Right lobe of liver (tissue), 6 donors: Measurements from ENCODE around the gene CD22. TPM values are rescaled to one million over a fixed set of nuclear protein-coding genes. Genes with fewer than 3 reads are reported as not detected.

Experiments
- ATAC-seq, 4 donors: fragments of 200-7000 bp; cut with Tn5 transposase; one replicate each; pipeline ENCODE4 v1.9.1; 2020; ENCODE audit warnings: mild to moderate bottlenecking in 4 of 4, moderate library complexity in 4 of 4
- DNase-seq, 3 donors: peaks; one replicate each; pipeline ENCODE4 v3.0.0-alpha.2; 2020
- H3K27ac ChIP-seq, 3 donors: fragments of 200-600 bp; one replicate each; pipeline ENCODE4 v1.8.0; 2022
- H3K27me3 ChIP-seq, 2 donors: fragments of 200-600 bp; one replicate each; pipeline ENCODE4 v1.8.0; 2022
- H3K36me3 ChIP-seq, 4 donors: fragments of 200-600 bp; sonication (generic) in 1 of 4; one replicate each; pipeline versions ENCODE4 v1.5.1 to v1.8.0; 2017 to 2022; ENCODE audit warnings: control low read depth in 1 of 4
- H3K4me1 ChIP-seq, 4 donors: fragments of 200-600 bp; sonication (generic) in 1 of 4; one replicate each; pipeline versions ENCODE4 v1.5.1 to v1.8.0; 2017 to 2022; ENCODE audit warnings: control low read depth in 1 of 4
- H3K4me3 ChIP-seq, 3 donors: fragments of 200-600 bp; one replicate each; pipeline ENCODE4 v1.8.0; 2022
- H3K9me3 ChIP-seq, 4 donors: fragments of 200-600 bp; sonication (generic) in 1 of 4; one replicate each; pipeline versions ENCODE4 v1.5.1 to v1.8.0; 2017 to 2022; ENCODE audit warnings: control low read depth in 1 of 4
- CTCF ChIP-seq, 4 donors: fragments of 200-600 bp in 3 of 4; fragments of 450-650 bp in 1 of 4; IDR thresholded peaks; one replicate each; pipeline versions ENCODE4 v1.5.1 to v1.8.0; 2016 to 2022; ENCODE audit warnings: antibody characterized with exemption in 4 of 4, mild to moderate bottlenecking in 2 of 4
- POLR2A ChIP-seq: fragments of 450-650 bp; IDR thresholded peaks from one replicate; pipeline ENCODE4 v1.6.1; 2017; ENCODE audit warnings: antibody characterized with exemption, mild to moderate bottlenecking
- WGBS: methylation state at CpG from one replicate; pipeline ENCODE4 v1.1.6; 2018; ENCODE audit warnings: low coverage, low lambda C conversion rate; ENCODE audit not compliant: insufficient coverage; ENCODE audit errors: missing lambda C conversion rate; 5-methylcytosine and 5-hydroxymethylcytosine counted together
- intact Hi-C, 2 donors: fragments of 100-400 bp; cut with DNase I; formaldehyde crosslinking; loops; one replicate each; pipeline versions ENCODE4 v1.11.2 to v1.14.1; 2022
- total RNA-seq, 6 experiments: library from RNA; depleted of rRNA in 2 of 6; stranded (reverse); fragments of >200 nt in 2 of 6; fragmentation: NEBNext Ultra II Directional in 3 of 6; extraction: Animal tissue kit (Norgen Biotek cat#: 25700) in 3 of 6; gene quantifications; one replicate each; pipeline versions ENCODE4 v1.1.0 to v1.2.4, GENCODE V29; 2016 to 2023
- donor health status: DM: no; HTN: yes; CAD: no.
- donor health status: DM: no; HTN: no; CAD: no.
- donor health status: DM: no; HTN: no; CAD: no.
- donor health status: DM: no; HTN: yes; CAD: no.
- donor health status: DM: no; HTN: yes; CAD: no.

The CD22 gene
- total RNA-seq, 6 experiments from 2014 or later, result 0.39 to 1.3 (median 0.96) TPM

- peak; percentile 64 to 80 (median 75) for DNase-seq
Measured at GRCh38 chr19:35352448-35353304, 23.7 kb downstream of the CD22 start.

GRCh38 chr19:35353635-35354034, 24.6 kb downstream of the CD22 start:
- Histone ChIP-seq H3K36me3 (no peaks in the 10 kb centered on the region), H3K9me3 (no peaks in the 10 kb centered on the region), H3K4me3 (no peak overlapping the region), H3K27ac (no peak overlapping the region), H3K27me3 (no peaks in the 10 kb centered on the region), H3K4me1 (no peaks in the 10 kb centered on the region)
- intact Hi-C loops, result loop anchor here (2.0 to 10.0 kb wide), 2 partner anchors 115 to 141 kb away; partner anchors contain the start of gene KRTDAP (in 1 of the 2)
- ATAC-seq, result no peak
- 68% methylated on average over 9 of the region's 9 CpGs for WGBS
- TF ChIP-seq CTCF (IDR thresholded peaks at IDR 0.05), result no peak
- TF ChIP-seq POLR2A, result no peak
- DNase-seq, result peak in 2 of 3 donors; percentile 6 to 19

More at GRCh38 chr19:35352448-35353304, 23.7 kb downstream of the CD22 start:
- Histone ChIP-seq H3K4me3 (no peak overlapping the region), H3K36me3 (no peaks in the 10 kb centered on the region), H3K4me1 (no peaks in the 10 kb centered on the region), H3K27ac (no peak overlapping the region), H3K27me3 (no peaks in the 10 kb centered on the region), H3K9me3 (no peaks in the 10 kb centered on the region)
- TF ChIP-seq POLR2A (no peak), CTCF (IDR thresholded peaks at IDR 0.05) (peak; percentile 75 to 93 (median 81))
- intact Hi-C loops, result loop anchor here (2.0 to 10.0 kb wide), 2 partner anchors 116 to 142 kb away; partner anchors contain the start of gene KRTDAP (in 1 of the 2)
- ATAC-seq, result peak; percentile 88 to 94 (median 92)
- WGBS, result 4% methylated on average over 15 of the region's 32 CpGs

DNA sequence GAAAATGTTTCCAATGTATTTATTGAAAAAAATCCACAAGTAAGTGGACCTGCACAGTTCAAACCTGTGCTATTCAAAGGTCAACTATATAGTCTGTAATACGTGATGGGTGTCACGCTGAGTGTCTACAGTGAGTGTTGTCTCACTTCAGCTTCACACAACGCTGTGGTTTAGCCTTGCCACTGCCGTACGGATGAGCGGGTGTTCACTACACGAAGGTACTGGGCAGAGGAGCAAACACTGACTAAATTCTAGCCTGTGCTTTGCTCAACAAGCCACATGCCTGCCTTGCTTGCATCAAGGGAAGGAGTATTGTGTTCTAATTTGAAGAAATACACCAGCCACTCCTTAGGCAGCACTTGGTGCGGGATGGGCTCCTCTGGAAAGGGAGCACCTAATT, 25.9 kb downstream of the CD22 start:
- 61% methylated on average over 7 of the region's 8 CpGs for WGBS
- TF ChIP-seq CTCF (IDR thresholded peaks at IDR 0.05) (no peak), POLR2A (no peak)
- H3K9me3 ChIP-seq, result no peaks in the 10 kb centered on the region
- H3K36me3 ChIP-seq, result no peaks in the 10 kb centered on the region
- H3K4me1 ChIP-seq, result no peaks in the 10 kb centered on the region
- no peak for ATAC-seq
- no peak overlapping the region for H3K4me3 ChIP-seq
- no peaks in the 10 kb centered on the region for H3K27me3 ChIP-seq
- no peak overlapping the region for H3K27ac ChIP-seq
- intact Hi-C loops, result loop anchor here in 1 of 2 donors (10.0 kb wide), 1 partner anchor 140 kb away; the partner anchor contains the start of gene KRTDAP
- no peak for DNase-seq

DNA sequence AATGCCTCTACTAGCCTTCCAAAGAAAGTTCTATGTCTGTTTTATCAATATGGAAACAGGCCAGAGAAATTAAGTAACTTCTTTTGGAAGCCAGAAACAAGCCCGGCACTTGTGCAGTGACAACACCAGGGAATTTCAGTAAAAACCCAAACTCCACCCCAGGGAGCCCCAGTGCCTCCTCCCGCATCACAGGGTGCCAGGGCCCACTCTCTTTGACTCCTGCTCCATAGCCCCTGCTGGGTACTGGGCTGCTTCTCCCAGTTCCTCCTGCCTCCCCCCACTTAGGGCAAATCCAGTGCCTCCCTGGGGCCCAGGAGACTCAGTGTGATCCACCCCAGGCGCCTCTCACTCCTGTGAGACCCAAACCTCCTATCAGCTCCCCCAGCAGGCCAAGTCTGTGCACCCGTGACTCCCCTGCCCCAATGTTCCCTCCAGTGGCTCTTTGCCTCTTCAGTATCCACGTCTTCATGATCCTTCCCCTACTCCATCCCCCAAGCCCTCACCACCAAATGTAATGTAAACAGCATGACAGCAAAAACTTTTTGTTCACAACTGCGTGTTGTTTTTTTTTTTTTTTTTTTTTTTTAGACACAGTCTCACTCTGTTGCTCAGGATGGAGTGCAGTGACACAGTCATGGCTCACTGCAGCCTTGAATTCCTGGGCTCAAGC, 26.9 kb downstream of the CD22 start:
- Histone ChIP-seq H3K27ac (no peak overlapping the region), H3K4me1 (no peaks in the 10 kb centered on the region), H3K4me3 (no peak overlapping the region), H3K9me3 (no peaks in the 10 kb centered on the region), H3K27me3 (no peaks in the 10 kb centered on the region), H3K36me3 (no peaks in the 10 kb centered on the region)
- TF ChIP-seq POLR2A (no peak), CTCF (IDR thresholded peaks at IDR 0.05) (no peak)
- intact Hi-C loops, result loop anchor here in 1 of 2 donors (10.0 kb wide), 1 partner anchor 139 kb away; the partner anchor contains the start of gene KRTDAP
- DNase-seq (peak in 1 of 3 donors; percentile 45), ATAC-seq (peak in 1 of 4 donors; percentile 13)
- 29% methylated on average over 5 of the region's 6 CpGs for WGBS
